K562 (cell line): ENCODE data around the gene SFXN2. TPM values are rescaled to one million over a fixed set of nuclear protein-coding genes. Genes with fewer than 3 reads are reported as not detected.
A peak's percentile ranks its signal among the peaks of the same experiment; 100 is the strongest.

ENCODE experiments used
- KAT2B ChIP-seq: IDR thresholded peaks from one replicate; pipeline ENCODE4 v1.6.1; 2012; ENCODE audit warnings: low read depth, mild to moderate bottlenecking, control low read depth, inconsistent platforms, low read length, moderate library complexity
- NFYB ChIP-seq: IDR thresholded peaks from 2 replicates; pipeline ENCODE4 v1.6.1; 2011; ENCODE audit warnings: mild to moderate bottlenecking, moderate library complexity; ENCODE audit not compliant: insufficient read length; ENCODE audit errors: extremely low read depth
- POLR2B ChIP-seq: fragments of 450-650 bp; IDR thresholded peaks from 2 replicates; pipeline ENCODE4 v1.6.1; 2018; ENCODE audit warnings: low read depth; ENCODE audit not compliant: partially characterized antibody
- SETDB1 ChIP-seq: IDR thresholded peaks from one replicate; pipeline ENCODE4 v1.6.1; 2012; ENCODE audit warnings: low read length, control low read depth, inconsistent platforms
- ZNF407 ChIP-seq: fragments of 450-650 bp; IDR thresholded peaks from 2 replicates; pipeline ENCODE4 v1.6.1; 2016; ENCODE audit warnings: low read depth
- polyA plus RNA-seq, 8 experiments: library from polyadenylated mRNA; depleted of rRNA in 4 of 8; stranded (reverse) in 5 of 8; unstranded in 3 of 8; fragments of >200 nt; fragmentation: Nextera tagmentation in 2 of 8; fragmentation: Illumina TruSeq in 1 of 8; extraction: Ambion mirVana in 2 of 8; extraction: Trizol in 1 of 8; gene quantifications; 2 replicates each; pipeline versions ENCODE4 v1.2.1 to v1.2.3, GENCODE V29; 2011 to 2014; ENCODE audit warnings: inconsistent platforms in 1 of 8, missing spikeins in 1 of 8
- total RNA-seq, 7 experiments: library from RNA; depleted of rRNA in 6 of 7; stranded (reverse); fragments of >200 nt in 6 of 7; fragmentation: Illumina TruSeq in 2 of 7; extraction: Trizol in 2 of 7; gene quantifications; 2 replicates each; pipeline versions ENCODE4 v1.2.1 to v1.2.3, GENCODE V29; 2011 to 2021; ENCODE audit warnings: low replicate concordance in 1 of 7
- TF ChIP-seq, protein P1 (sequence below): fragments of 250-450 bp; sonication (Bioruptor Pico); IDR thresholded peaks from 2 replicates; pipeline ENCODE4 v1.4.0; 2020; ENCODE audit warnings: mild to moderate bottlenecking, moderate library complexity
- TF ChIP-seq, protein P2 (sequence below), 3 experiments: fragments of 200-800 bp in 1 of 3; sonication (Bioruptor generic) in 1 of 3; sonication (generic) in 1 of 3; formaldehyde crosslinking in 1 of 3; IDR thresholded peaks; 2 replicates each; pipeline versions ENCODE4 v1.6.1 to v1.8.0; 2016 to 2022; ENCODE audit warnings: mild to moderate bottlenecking in 2 of 3, missing compliant biosample characterization in 2 of 3, missing genetic modification characterization in 2 of 3, missing genetic modification reagents in 1 of 3
- TF ChIP-seq, protein P3 (sequence below), 2 experiments: IDR thresholded peaks in 1 of 2; conservative IDR thresholded peaks in 1 of 2; 2 replicates each; pipeline ENCODE4 v1.6.1; 2016; ENCODE audit warnings: low read depth in 2 of 2, mild to moderate bottlenecking in 1 of 2, missing compliant biosample characterization in 1 of 2, missing genetic modification characterization in 1 of 2, moderate library complexity in 1 of 2

Gene SFXN2
- total and polyA plus RNA-seq, 9 of the 15 experiments (the other 6 are each of a cell fraction or from before 2014, with no cell fraction given): 7.3 to 23.8 (median 15.7) TPM

GRCh38 chr10:102743588-102744373 lies 29.3 kb downstream of the SFXN2 start, which contains the start of gene WBP1L (continued):
- TF ChIP-seq ZNF407 (no peak), NFYB (peak; percentile 90), SETDB1 (no peak), POLR2B (peak; percentile 72), KAT2B (no peak)
- TF ChIP-seq, protein P1, sequence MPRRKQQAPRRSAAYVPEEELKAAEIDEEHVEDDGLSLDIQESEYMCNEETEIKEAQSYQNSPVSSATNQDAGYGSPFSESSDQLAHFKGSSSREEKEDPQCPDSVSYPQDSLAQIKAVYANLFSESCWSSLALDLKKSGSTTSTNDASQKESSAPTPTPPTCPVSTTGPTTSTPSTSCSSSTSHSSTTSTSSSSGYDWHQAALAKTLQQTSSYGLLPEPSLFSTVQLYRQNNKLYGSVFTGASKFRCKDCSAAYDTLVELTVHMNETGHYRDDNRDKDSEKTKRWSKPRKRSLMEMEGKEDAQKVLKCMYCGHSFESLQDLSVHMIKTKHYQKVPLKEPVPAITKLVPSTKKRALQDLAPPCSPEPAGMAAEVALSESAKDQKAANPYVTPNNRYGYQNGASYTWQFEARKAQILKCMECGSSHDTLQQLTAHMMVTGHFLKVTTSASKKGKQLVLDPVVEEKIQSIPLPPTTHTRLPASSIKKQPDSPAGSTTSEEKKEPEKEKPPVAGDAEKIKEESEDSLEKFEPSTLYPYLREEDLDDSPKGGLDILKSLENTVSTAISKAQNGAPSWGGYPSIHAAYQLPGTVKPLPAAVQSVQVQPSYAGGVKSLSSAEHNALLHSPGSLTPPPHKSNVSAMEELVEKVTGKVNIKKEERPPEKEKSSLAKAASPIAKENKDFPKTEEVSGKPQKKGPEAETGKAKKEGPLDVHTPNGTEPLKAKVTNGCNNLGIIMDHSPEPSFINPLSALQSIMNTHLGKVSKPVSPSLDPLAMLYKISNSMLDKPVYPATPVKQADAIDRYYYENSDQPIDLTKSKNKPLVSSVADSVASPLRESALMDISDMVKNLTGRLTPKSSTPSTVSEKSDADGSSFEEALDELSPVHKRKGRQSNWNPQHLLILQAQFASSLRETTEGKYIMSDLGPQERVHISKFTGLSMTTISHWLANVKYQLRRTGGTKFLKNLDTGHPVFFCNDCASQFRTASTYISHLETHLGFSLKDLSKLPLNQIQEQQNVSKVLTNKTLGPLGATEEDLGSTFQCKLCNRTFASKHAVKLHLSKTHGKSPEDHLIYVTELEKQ: no peak
- TF ChIP-seq, protein P2, sequence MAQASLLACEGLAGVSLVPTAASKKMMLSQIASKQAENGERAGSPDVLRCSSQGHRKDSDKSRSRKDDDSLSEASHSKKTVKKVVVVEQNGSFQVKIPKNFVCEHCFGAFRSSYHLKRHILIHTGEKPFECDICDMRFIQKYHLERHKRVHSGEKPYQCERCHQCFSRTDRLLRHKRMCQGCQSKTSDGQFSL (CRISPR knock-in tag; IDR thresholded peaks at IDR 0.05): no peak
- TF ChIP-seq, protein P2 (tag; IDR thresholded peaks at IDR 0.05): no peak
- TF ChIP-seq, protein P3, sequence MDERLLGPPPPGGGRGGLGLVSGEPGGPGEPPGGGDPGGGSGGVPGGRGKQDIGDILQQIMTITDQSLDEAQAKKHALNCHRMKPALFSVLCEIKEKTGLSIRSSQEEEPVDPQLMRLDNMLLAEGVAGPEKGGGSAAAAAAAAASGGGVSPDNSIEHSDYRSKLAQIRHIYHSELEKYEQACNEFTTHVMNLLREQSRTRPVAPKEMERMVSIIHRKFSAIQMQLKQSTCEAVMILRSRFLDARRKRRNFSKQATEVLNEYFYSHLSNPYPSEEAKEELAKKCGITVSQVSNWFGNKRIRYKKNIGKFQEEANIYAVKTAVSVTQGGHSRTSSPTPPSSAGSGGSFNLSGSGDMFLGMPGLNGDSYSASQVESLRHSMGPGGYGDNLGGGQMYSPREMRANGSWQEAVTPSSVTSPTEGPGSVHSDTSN (CRISPR knock-in tag; IDR thresholded peaks at IDR 0.05; ENCODE audit: low read depth): peak; percentile 77
- TF ChIP-seq, protein P3 (tag; conservative IDR thresholded peaks at IDR 0.05; ENCODE audit: low read depth): peak; percentile 98
